CD4-positive, alpha-beta memory T cell (primary cell): ENCODE measurements around the gene ARL5A. TPM values are rescaled to one million over a fixed set of nuclear protein-coding genes. Genes with fewer than 3 reads are reported as not detected.

ENCODE experiments used
- CTCF ChIA-PET: fragments of 350-600 bp; sonication (Branson Sonifier 250); formaldehyde crosslinking; loops from one replicate; lab custom pipeline; 2021; ENCODE audit warnings: inconsistent platforms; ENCODE audit not compliant: partially characterized antibody; lab: Charles Lee
- POLR2A ChIA-PET: fragments of 350-600 bp; sonication (Branson Sonifier 250); formaldehyde crosslinking; loops from one replicate; lab custom pipeline; 2021; ENCODE audit not compliant: partially characterized antibody; lab: Charles Lee
- DNase-seq, 5 donors: peaks; one replicate each; pipeline versions ENCODE4 v3.0.0 to v3.0.0-alpha.2; 2020 to 2022; ENCODE audit warnings: mixed read lengths in 1 of 5
- H3K27ac ChIP-seq: one replicate; pipeline ENCODE4 v1.7.0; 2013; ENCODE audit warnings: low read depth, low read length
- H3K27me3 ChIP-seq: 2 replicates; pipeline ENCODE4 v1.7.0; 2013; ENCODE audit warnings: mild to moderate bottlenecking, low read length, moderate library complexity; ENCODE audit not compliant: insufficient read depth
- H3K36me3 ChIP-seq: 2 replicates; pipeline ENCODE4 v1.7.0; 2013; ENCODE audit warnings: mild to moderate bottlenecking, low read length, moderate library complexity; ENCODE audit not compliant: insufficient read depth
- H3K4me1 ChIP-seq: 2 replicates; pipeline ENCODE4 v1.7.0; 2013; ENCODE audit warnings: mild to moderate bottlenecking, low read length, moderate library complexity; ENCODE audit not compliant: insufficient read depth
- H3K4me3 ChIP-seq, 2 donors: one replicate each; pipeline ENCODE4 v1.7.0; 2013; ENCODE audit warnings: low read length in 2 of 2, mild to moderate bottlenecking in 1 of 2
- H3K9me3 ChIP-seq, 2 donors: one replicate each; pipeline ENCODE4 v1.7.0; 2013; ENCODE audit warnings: low read length in 2 of 2, control low read depth in 1 of 2; ENCODE audit not compliant: control insufficient read depth in 1 of 2
- H3K27ac Mint-ChIP-seq, 7 donors: one replicate each; pipeline ENCODE4 v1.8.0; 2020 to 2021; ENCODE audit warnings: mixed read lengths in 7 of 7, mild to moderate bottlenecking in 6 of 7, inconsistent platforms in 3 of 7, moderate library complexity in 3 of 7
- H3K27me3 Mint-ChIP-seq, 2 donors: one replicate each; pipeline ENCODE4 v1.8.0; 2020 to 2021; ENCODE audit warnings: mixed read lengths in 2 of 2
- H3K36me3 Mint-ChIP-seq, 2 donors: one replicate each; pipeline ENCODE4 v1.8.0; 2020 to 2021; ENCODE audit warnings: mixed read lengths in 2 of 2, inconsistent platforms in 1 of 2, mild to moderate bottlenecking in 1 of 2
- H3K4me1 Mint-ChIP-seq, 4 donors: one replicate each; pipeline ENCODE4 v1.8.0; 2020 to 2021; ENCODE audit warnings: mixed read lengths in 4 of 4, mild to moderate bottlenecking in 1 of 4
- H3K4me3 Mint-ChIP-seq, 8 donors: one replicate each; pipeline ENCODE4 v1.8.0; 2020 to 2021; ENCODE audit warnings: mixed read lengths in 8 of 8, mild to moderate bottlenecking in 7 of 8, moderate library complexity in 6 of 8, inconsistent platforms in 3 of 8
- H3K9me3 Mint-ChIP-seq, 8 donors: one replicate each; pipeline ENCODE4 v1.8.0; 2020 to 2021; ENCODE audit warnings: mixed read lengths in 8 of 8, mild to moderate bottlenecking in 5 of 8, inconsistent platforms in 3 of 8, moderate library complexity in 1 of 8
- intact Hi-C: fragments of 100-400 bp; cut with micrococcal nuclease; formaldehyde crosslinking; loops from one replicate; pipeline ENCODE4 v1.15.1; 2023
- polyA plus RNA-seq, 2 donors: library from polyadenylated mRNA; unstranded; fragments of 300-500 nt; fragmentation: Illumina TruSeq; gene quantifications; one replicate each; pipeline ENCODE4 v1.2.3, GENCODE V29; 2021
- total RNA-seq, 2 experiments: library from RNA; stranded (reverse); gene quantifications; one replicate each; pipeline ENCODE4 v1.2.3, GENCODE V29; 2021

Gene ARL5A
- total and polyA plus RNA-seq, 4 experiments from 2014 or later = 40.9 to 64.0 (median 51.3) TPM

GRCh38 chr2:151860210-151860609 is 32.0 kb upstream of the ARL5A start:
- Histone ChIP-seq H3K4me3 (no peak overlapping the region), H3K27ac (no peak overlapping the region), H3K9me3 (no peaks in the 10 kb centered on the region), H3K27me3 (no peaks in the 10 kb centered on the region), H3K36me3 (no peaks in the 10 kb centered on the region), H3K4me1 (no peaks in the 10 kb centered on the region)
- no peak overlapping the region for H3K4me3 Mint-ChIP-seq
- ChIA-PET POLR2A (no interaction called here), CTCF (interaction anchor here (0.9 kb wide), 1 partner anchor 10 kb away, joined by 5 read pairs; no protein-coding TSS in a partner anchor)
- H3K27me3 Mint-ChIP-seq = peaks cover 3 to 7% of the 10 kb centered on the region in 2 donors
- H3K27ac Mint-ChIP-seq = no peak overlapping the region
- intact Hi-C loops = no loop called here
- H3K36me3 Mint-ChIP-seq = no peaks in the 10 kb centered on the region
- DNase-seq = no peak
- peaks cover 0 to 1% (median 0%) of the 10 kb centered on the region in 8 donors for H3K9me3 Mint-ChIP-seq
- H3K4me1 Mint-ChIP-seq = no peaks in the 10 kb centered on the region

- Mint-ChIP-seq H3K4me1 (no peaks in the 10 kb centered on the region), H3K4me3 (no peak overlapping the region), H3K27ac (no peak overlapping the region), H3K36me3 (no peaks in the 10 kb centered on the region), H3K9me3 (no peaks in the 10 kb centered on the region), H3K27me3 (no peaks in the 10 kb centered on the region)
- Histone ChIP-seq H3K9me3 (no peaks in the 10 kb centered on the region), H3K4me3 (no peak overlapping the region), H3K36me3 (no peaks in the 10 kb centered on the region), H3K4me1 (no peaks in the 10 kb centered on the region), H3K27me3 (no peaks in the 10 kb centered on the region), H3K27ac (no peak overlapping the region)
- DNase-seq = no peak
- ChIA-PET POLR2A (no interaction called here), CTCF (no interaction called here)
- intact Hi-C loops = no loop called here
Measured at GRCh38 chr2:151857650-151858049, 29.4 kb upstream of the ARL5A start.

- H3K36me3 Mint-ChIP-seq = no peaks in the 10 kb centered on the region
- no peak overlapping the region for H3K27ac ChIP-seq
Measured at GRCh38 chr2:151855111-151855510, 26.9 kb upstream of the ARL5A start.

GRCh38 chr2:151853070-151853758 is 25.0 kb upstream of the ARL5A start:
- Mint-ChIP-seq H3K27me3 (no peaks in the 10 kb centered on the region), H3K9me3 (no peaks in the 10 kb centered on the region), H3K36me3 (no peaks in the 10 kb centered on the region), H3K4me3 (no peak overlapping the region), H3K4me1 (no peaks in the 10 kb centered on the region), H3K27ac (no peak overlapping the region)
- intact Hi-C loops = no loop called here
- H3K9me3 ChIP-seq = no peaks in the 10 kb centered on the region
- no peak overlapping the region for H3K27ac ChIP-seq
- H3K36me3 ChIP-seq = no peaks in the 10 kb centered on the region
- DNase-seq = no peak
- ChIA-PET POLR2A (no interaction called here), CTCF (no interaction called here)
- no peaks in the 10 kb centered on the region for H3K27me3 ChIP-seq
- no peaks in the 10 kb centered on the region for H3K4me1 ChIP-seq
- H3K4me3 ChIP-seq = no peak overlapping the region

More at GRCh38 chr2:151855111-151855510, 26.9 kb upstream of the ARL5A start:
- Mint-ChIP-seq H3K4me3 (no peak overlapping the region), H3K4me1 (no peaks in the 10 kb centered on the region), H3K9me3 (no peaks in the 10 kb centered on the region), H3K27ac (no peak overlapping the region), H3K27me3 (no peaks in the 10 kb centered on the region)
- Histone ChIP-seq H3K27me3 (no peaks in the 10 kb centered on the region), H3K4me1 (no peaks in the 10 kb centered on the region), H3K4me3 (no peak overlapping the region), H3K9me3 (no peaks in the 10 kb centered on the region), H3K36me3 (no peaks in the 10 kb centered on the region)
- POLR2A ChIA-PET = no interaction called here
- intact Hi-C loops = no loop called here
- no peak for DNase-seq
- CTCF ChIA-PET = no interaction called here

GRCh38 chr2:151852260-151853069 is 24.2 kb upstream of the ARL5A start:
- no peaks in the 10 kb centered on the region for H3K4me1 ChIP-seq

GRCh38 chr2:151851761-151852160 is 23.5 kb upstream of the ARL5A start:
- Histone ChIP-seq H3K27me3 (no peaks in the 10 kb centered on the region), H3K4me1 (no peaks in the 10 kb centered on the region), H3K4me3 (no peak overlapping the region), H3K9me3 (no peaks in the 10 kb centered on the region), H3K36me3 (no peaks in the 10 kb centered on the region), H3K27ac (no peak overlapping the region)
- no peak for DNase-seq
- Mint-ChIP-seq H3K36me3 (no peaks in the 10 kb centered on the region), H3K4me3 (no peak overlapping the region), H3K27me3 (no peaks in the 10 kb centered on the region), H3K27ac (no peak overlapping the region), H3K9me3 (no peaks in the 10 kb centered on the region), H3K4me1 (no peaks in the 10 kb centered on the region)
- POLR2A ChIA-PET = no interaction called here
- intact Hi-C loops = no loop called here
- CTCF ChIA-PET = no interaction called here

More at GRCh38 chr2:151852260-151853069, 24.2 kb upstream of the ARL5A start:
- H3K4me3 Mint-ChIP-seq = no peak overlapping the region
- no peaks in the 10 kb centered on the region for H3K9me3 Mint-ChIP-seq
- H3K36me3 ChIP-seq = no peaks in the 10 kb centered on the region
- H3K36me3 Mint-ChIP-seq = no peaks in the 10 kb centered on the region
- H3K9me3 ChIP-seq = no peaks in the 10 kb centered on the region
- POLR2A ChIA-PET = no interaction called here
- no peaks in the 10 kb centered on the region for H3K4me1 Mint-ChIP-seq
- H3K27me3 ChIP-seq = no peaks in the 10 kb centered on the region
- no peaks in the 10 kb centered on the region for H3K27me3 Mint-ChIP-seq
- no peak for DNase-seq
- CTCF ChIA-PET = no interaction called here
- intact Hi-C loops = no loop called here
- H3K4me3 ChIP-seq = no peak overlapping the region
- H3K27ac ChIP-seq = no peak overlapping the region
- H3K27ac Mint-ChIP-seq = no peak overlapping the region

- no peak overlapping the region for H3K27ac Mint-ChIP-seq
- no peak overlapping the region for H3K4me3 ChIP-seq
- no peaks in the 10 kb centered on the region for H3K27me3 ChIP-seq
Measured at GRCh38 chr2:151849413-151850010, 21.3 kb upstream of the ARL5A start.

More at GRCh38 chr2:151849413-151850010, 21.3 kb upstream of the ARL5A start:
- Histone ChIP-seq H3K36me3 (no peaks in the 10 kb centered on the region), H3K4me1 (no peaks in the 10 kb centered on the region), H3K27ac (no peak overlapping the region), H3K9me3 (no peaks in the 10 kb centered on the region)
- no peak for DNase-seq
- no peaks in the 10 kb centered on the region for H3K4me1 Mint-ChIP-seq
- intact Hi-C loops = no loop called here
- H3K27me3 Mint-ChIP-seq = peaks cover 0 to under 1% of the 10 kb centered on the region in 2 donors
- no peaks in the 10 kb centered on the region for H3K36me3 Mint-ChIP-seq
- no peak overlapping the region for H3K4me3 Mint-ChIP-seq
- POLR2A ChIA-PET = no interaction called here
- H3K9me3 Mint-ChIP-seq = no peaks in the 10 kb centered on the region
- CTCF ChIA-PET = interaction anchor here (0.9 kb wide), 1 partner anchor 11 kb away, joined by 5 read pairs; no protein-coding TSS in a partner anchor
